ENCODE measurements around the gene GLIS1. TPM values are rescaled to one million over a fixed set of nuclear protein-coding genes. Genes with fewer than 3 reads are reported as not detected.

GLIS1 gene
- total RNA-seq, 1 donor from 2014 or later, result not detected

- peaks cover 8% of the 10 kb centered on the region for H3K27me3 Mint-ChIP-seq
- no peak for DNase-seq
- TF ChIP-seq CTCF (IDR thresholded peaks at IDR 0.05), result no peak
- H3K27ac Mint-ChIP-seq, result no peak overlapping the region
- ChIA-PET POLR2A (no interaction called here), CTCF (interaction anchor here (0.8 kb wide), 1 partner anchor 10 kb away, joined by 3 read pairs; no protein-coding TSS in a partner anchor)
- no peaks in the 10 kb centered on the region for H3K36me3 Mint-ChIP-seq (ENCODE audit: low read depth)
- H3K4me1 Mint-ChIP-seq, result no peaks in the 10 kb centered on the region
- no peak for ATAC-seq (ENCODE audit: low read depth)
- no peaks in the 10 kb centered on the region for H3K9me3 Mint-ChIP-seq
- H3K4me3 Mint-ChIP-seq, result no peak overlapping the region
- intact Hi-C loops (cut with micrococcal nuclease), result no loop called here
These were observed 261.1 kb downstream of the GLIS1 start for GRCh38 chr1:53477651-53478501.

- ChIA-PET POLR2A (no interaction called here), CTCF (interaction anchor here (0.8 kb wide), 1 partner anchor 11 kb away, joined by 3 read pairs; no protein-coding TSS in a partner anchor)
- H3K27ac Mint-ChIP-seq, result no peak overlapping the region
- ATAC-seq (ENCODE audit: low read depth), result no peak
- no peak overlapping the region for H3K4me3 Mint-ChIP-seq
- no peaks in the 10 kb centered on the region for H3K9me3 Mint-ChIP-seq
- DNase-seq, result no peak
- no peak for TF ChIP-seq CTCF (IDR thresholded peaks at IDR 0.05)
- H3K27me3 Mint-ChIP-seq, result peaks cover 7% of the 10 kb centered on the region
- no peaks in the 10 kb centered on the region for H3K36me3 Mint-ChIP-seq (ENCODE audit: low read depth)
- intact Hi-C loops (cut with micrococcal nuclease), result no loop called here
- no peaks in the 10 kb centered on the region for H3K4me1 Mint-ChIP-seq
These were observed 262.4 kb downstream of the GLIS1 start for GRCh38 chr1:53476579-53476978.

GRCh38 chr1:53475664-53476063 is 263.3 kb downstream of the GLIS1 start:
- CTCF ChIA-PET, result no interaction called here
- POLR2A ChIA-PET, result no interaction called here
- Mint-ChIP-seq H3K9me3 (no peaks in the 10 kb centered on the region), H3K36me3 (ENCODE audit: low read depth) (no peaks in the 10 kb centered on the region), H3K27me3 (peaks cover 7% of the 10 kb centered on the region), H3K27ac (no peak overlapping the region), H3K4me3 (no peak overlapping the region), H3K4me1 (no peaks in the 10 kb centered on the region)
- ATAC-seq (ENCODE audit: low read depth), result no peak
- intact Hi-C loops (cut with micrococcal nuclease), result no loop called here
- DNase-seq, result no peak
- TF ChIP-seq CTCF (IDR thresholded peaks at IDR 0.05), result no peak

- ChIA-PET CTCF (no interaction called here), POLR2A (no interaction called here)
- Mint-ChIP-seq H3K27ac (no peak overlapping the region), H3K36me3 (ENCODE audit: low read depth) (no peaks in the 10 kb centered on the region), H3K9me3 (no peaks in the 10 kb centered on the region), H3K27me3 (peaks cover 7% of the 10 kb centered on the region), H3K4me3 (no peak overlapping the region), H3K4me1 (no peaks in the 10 kb centered on the region)
- no peak for DNase-seq
- intact Hi-C loops (cut with micrococcal nuclease), result loop anchor here (5.0 kb wide), 1 partner anchor 196 kb away; no protein-coding TSS in a partner anchor
- no peak for ATAC-seq (ENCODE audit: low read depth)
- no peak for TF ChIP-seq CTCF (IDR thresholded peaks at IDR 0.05)
These were observed 265.5 kb downstream of the GLIS1 start for GRCh38 chr1:53473463-53473862.

- POLR2A ChIA-PET, result no interaction called here
- CTCF ChIA-PET, result no interaction called here
- Mint-ChIP-seq H3K27ac (no peak overlapping the region), H3K9me3 (no peaks in the 10 kb centered on the region), H3K27me3 (no peaks in the 10 kb centered on the region), H3K36me3 (ENCODE audit: low read depth) (no peaks in the 10 kb centered on the region), H3K4me3 (no peak overlapping the region), H3K4me1 (no peaks in the 10 kb centered on the region)
- DNase-seq, result no peak
- ATAC-seq (ENCODE audit: low read depth), result no peak
- TF ChIP-seq CTCF (IDR thresholded peaks at IDR 0.05), result no peak
- intact Hi-C loops (cut with micrococcal nuclease), result loop anchor here (5.0 kb wide), 1 partner anchor 194 kb away; no protein-coding TSS in a partner anchor
These were observed 268.0 kb downstream of the GLIS1 start for GRCh38 chr1:53471000-53471399.
